Activated naive CD4-positive, alpha-beta T cell (primary cell): ENCODE results near the gene ARHGAP10.

Source experiments
- DNase-seq, 4 experiments: peaks; one replicate each; lab custom pipeline; 2025; lab: John Stamatoyannopoulos, UW

ARHGAP10 gene

DNA sequence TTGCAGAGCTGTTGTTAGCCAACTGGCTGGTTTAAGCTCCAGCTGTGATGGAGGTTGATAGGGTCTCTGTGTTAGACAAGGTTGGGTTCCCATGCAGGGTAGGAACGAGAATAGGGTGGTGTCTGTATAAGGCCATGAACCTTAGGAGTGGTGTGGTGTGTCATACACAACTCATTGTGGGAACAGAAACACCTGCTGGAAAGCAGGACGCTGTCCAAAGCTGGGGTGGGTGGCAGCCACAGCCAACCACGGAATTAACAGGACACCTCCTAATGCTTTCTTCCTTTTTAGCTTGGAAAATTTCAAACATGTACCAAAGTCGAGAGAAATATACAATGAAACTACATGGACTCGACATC lies 94.4 kb downstream of the ARHGAP10 start:
- no peak for DNase-seq

GRCh38 chr4:147828331-147828905 lies 96.5 kb downstream of the ARHGAP10 start:
- no peak for DNase-seq

- no peak for DNase-seq
Measured at GRCh38 chr4:147829401-147830101, 97.7 kb downstream of the ARHGAP10 start.

- DNase-seq, result no peak
Measured at GRCh38 chr4:147830102-147830463, 98.2 kb downstream of the ARHGAP10 start.

DNA sequence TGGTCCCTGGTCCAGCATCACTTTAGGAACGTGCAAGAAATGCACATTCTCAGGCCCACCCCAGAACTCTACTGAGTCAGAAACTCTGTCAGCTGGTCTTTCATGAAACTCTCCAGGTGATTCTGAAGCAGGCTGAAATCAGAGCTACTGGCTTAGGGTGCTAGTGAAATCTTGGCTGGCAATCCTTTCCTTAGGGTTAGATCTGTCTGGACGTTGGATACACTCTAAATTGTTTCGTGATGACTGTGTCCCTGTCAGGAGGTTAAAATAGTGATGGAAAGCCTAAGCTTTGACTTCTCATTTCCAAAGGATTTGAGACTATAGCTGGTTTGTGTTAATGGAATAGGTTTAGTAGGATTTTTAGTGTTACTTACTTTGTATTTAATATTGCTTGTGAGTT lies 99.1 kb downstream of the ARHGAP10 start:
- DNase-seq, result no peak

DNA sequence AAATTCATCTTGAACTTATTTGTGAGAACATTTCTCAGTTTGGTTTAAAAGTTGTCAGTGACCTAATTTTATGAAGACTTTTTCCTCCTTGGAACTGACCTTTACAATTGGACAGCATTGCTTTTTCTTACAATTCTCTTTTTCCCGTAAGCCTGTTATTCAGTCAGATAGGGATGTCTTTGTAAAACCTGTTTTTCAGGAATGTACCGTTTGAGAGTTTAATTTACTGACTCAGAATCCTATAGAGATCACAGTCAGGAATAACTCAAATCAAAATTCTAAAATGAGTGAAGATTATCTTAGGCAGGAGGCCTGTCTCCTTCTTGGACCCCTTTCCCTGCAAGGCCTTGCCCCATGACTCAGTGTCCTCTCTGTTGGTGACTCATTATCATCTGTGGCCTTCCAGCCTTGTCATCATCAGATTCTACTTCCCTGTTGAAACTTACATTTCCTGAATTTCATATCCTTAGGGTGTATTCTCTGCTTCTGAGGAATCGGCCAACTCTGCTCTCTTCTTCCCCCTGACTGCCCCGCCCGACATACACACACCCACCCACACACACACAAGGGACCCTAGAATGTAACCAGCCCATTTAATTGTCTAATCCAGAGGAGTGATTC lies 99.8 kb downstream of the ARHGAP10 start:
- no peak for DNase-seq

DNA sequence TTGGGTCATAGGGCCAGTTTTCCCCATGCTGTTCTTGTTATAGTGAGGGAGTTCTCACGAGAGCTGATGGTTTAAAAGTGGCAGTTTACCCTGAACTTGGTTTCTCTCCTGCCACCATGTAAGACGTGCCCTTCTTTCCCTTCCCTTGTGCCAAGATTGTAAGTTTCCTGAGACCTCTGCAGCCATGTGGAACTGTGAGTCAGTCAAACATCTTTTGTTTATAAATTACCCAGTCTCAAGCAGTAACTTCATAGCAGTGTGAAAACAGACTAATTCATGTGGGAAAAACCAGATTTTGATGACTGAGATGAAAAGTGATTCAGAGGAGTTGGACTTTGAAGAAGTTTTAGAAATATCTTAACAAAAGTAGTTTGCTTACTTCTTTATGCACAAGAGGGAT lies 101.4 kb downstream of the ARHGAP10 start:
- DNase-seq, result no peak

GRCh38 chr4:147833741-147834140 lies 101.9 kb downstream of the ARHGAP10 start:
- DNase-seq, result no peak

DNA sequence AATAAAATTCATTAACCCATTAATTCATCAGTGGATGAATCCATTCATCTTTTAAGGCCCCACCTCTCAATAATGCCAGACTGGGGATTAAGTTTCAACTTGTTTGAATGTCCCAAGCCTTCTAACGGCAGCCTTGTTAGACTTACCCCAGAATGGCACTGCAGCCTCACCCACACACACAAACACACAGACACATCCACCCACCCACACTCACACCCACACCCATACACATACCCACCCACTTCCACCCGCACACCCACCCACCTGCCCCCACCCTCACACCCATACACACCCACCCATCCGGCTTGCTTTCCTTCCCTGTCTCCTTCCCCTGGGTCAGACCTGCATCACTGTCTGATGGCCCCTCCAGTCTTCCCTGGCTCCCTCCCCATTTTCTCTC lies 102.6 kb downstream of the ARHGAP10 start:
- DNase-seq, result no peak

DNA sequence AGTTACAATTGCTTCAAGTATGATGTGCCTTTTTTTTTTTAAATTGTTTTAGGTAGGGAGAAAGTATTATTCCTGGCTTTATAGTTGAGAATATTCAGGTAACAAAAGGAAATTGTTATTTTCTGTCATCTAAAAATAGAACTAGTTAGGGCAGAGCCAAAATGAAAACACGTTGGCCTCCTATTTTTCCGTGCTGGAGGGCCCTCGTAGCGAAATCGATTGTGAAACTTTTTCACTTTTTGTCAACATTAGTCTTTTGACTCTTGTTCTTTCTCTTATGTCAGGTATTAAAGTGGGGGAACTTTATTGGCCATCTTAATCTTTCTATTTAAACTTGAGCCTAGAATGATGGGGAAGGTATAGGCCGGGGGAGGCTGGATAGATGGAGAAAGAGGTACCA lies 104.9 kb downstream of the ARHGAP10 start:
- DNase-seq, result no peak

DNA sequence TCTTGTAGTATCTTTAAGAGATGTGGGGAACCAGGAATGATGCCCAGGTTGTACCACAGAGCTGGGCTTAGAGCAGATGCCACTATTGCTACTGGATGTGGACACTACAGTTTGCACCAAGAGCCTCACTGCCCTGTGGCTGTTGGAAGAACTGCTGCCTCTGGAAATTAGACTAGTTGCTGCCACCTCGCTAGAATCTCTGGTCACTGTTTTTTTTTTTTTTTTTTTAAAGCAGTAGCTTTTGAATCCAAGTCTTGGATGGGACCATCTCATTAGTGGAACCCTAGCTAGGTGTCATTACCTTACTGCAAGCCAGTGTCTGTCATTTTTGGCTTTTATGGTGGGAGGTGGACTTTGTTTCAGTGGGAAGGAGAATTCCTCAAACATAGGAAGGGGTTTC lies 105.5 kb downstream of the ARHGAP10 start:
- no peak for DNase-seq

DNA sequence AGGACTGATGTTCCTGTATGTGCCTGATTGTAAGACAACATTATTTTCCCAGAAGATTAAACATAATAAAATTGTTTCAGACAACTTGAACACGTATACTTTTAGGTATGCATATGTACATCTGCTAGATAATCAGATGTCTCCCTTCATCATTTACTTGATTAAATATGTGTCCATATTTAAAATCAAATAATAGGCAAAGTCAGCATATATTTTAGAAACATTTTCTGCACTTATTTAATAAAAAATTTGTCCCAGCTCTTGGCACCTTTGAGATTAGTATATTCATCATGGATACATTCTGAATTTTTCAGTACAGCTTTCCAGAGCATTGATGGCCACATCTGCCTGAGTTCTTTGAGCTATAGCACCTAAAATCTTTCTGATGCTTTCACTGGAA lies 106.0 kb downstream of the ARHGAP10 start:
- no peak for DNase-seq

DNA sequence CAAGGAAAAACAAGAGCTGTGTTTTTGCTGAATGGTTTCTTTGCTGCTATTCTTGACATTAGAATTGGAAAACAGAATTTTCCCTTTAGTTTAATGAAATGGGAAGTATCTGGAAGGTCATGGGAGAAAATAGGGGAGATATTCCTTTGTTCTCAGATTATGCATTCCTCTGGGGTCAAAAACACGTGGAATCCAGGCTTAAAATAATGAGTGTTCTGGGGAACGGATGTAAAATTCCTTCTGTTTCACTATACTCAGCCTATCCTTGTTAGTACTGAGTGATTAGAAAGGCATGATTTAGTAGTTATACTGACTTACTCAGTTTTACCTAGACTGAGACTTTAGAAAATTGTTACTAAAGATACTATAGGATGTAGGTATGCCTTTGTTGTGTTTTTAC lies 107.3 kb downstream of the ARHGAP10 start:
- DNase-seq, result no peak

DNA sequence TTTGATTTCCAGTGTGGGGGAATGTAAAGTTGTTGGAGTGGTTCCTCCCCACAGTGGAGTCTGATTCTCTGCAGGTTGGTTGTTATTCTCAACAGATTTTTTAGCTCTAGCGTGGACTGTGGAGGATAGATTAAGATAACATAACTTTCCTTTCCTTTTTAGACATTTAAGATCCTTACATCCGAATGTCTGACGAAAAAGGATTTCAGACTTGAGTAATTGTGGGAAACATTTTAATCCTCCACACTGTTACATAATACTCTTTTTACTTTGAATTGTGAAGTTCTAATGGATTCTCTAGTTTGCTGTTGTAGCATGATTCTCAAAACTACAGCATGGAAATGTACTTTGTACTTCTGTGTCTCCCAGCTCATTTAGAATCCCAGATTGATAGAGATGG lies 107.8 kb downstream of the ARHGAP10 start:
- no peak for DNase-seq

DNA sequence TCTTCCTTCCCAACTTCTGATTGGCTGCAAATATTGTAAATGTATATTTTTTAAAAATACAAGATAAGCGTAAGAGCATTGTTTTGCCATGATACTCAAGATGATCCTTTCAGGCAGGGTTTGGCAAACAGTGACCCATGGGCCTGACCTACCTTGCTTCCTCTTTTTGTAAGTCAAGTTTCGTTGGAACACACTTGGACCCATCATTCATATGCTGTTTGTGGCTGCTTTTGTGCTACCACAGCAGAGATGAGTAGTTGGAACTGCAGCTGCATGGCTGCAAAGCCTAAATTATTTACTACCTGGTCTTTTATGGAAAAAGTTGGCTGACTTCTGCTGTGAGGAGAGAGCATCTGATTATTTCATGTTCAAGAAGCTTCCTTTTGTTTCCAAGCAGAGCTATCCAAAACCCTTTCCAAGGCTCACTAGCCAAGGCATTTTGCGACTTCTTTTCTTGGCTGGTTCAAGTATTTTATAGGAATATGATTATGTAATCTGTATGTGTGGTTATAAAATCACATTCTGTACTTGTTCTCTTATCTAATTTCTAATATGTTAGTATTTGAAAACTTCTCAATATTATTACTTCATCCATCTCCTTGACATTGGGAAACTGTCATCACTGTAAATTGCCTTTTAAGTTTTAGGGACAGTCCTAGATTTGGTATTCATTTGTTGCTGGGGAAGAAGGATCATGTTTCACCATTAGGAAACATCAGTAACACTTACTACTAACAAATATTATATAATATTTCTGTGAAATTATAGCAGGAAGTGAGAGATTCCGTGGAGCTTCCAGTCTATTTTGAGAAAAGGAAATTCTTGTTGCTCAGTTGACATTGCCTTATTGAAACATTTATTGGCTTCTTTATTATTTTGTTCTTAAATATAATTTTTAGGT lies 109.2 kb downstream of the ARHGAP10 start:
- DNase-seq, result no peak

DNA sequence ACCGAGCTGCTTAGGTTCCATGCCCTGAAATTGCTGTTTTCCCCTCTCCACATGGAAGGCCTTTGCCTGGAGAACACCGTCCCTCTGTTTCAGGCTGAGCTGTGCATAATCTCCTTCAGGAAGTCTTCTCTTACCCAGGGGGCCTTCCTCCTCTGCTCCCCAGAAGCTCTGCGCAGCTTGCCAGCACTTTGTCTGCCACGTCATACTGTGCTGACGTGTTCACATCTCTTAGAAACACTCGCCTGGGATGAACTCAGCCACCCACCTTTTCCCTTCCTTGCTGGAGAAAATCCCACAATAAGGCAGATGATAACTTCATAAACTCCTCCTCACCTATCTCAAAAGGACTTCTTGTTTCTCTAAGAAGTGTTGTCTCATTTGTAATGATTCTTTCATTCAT lies 110.7 kb downstream of the ARHGAP10 start:
- DNase-seq, result no peak

GRCh38 chr4:147843162-147843561 lies 111.3 kb downstream of the ARHGAP10 start:
- no peak for DNase-seq

DNA sequence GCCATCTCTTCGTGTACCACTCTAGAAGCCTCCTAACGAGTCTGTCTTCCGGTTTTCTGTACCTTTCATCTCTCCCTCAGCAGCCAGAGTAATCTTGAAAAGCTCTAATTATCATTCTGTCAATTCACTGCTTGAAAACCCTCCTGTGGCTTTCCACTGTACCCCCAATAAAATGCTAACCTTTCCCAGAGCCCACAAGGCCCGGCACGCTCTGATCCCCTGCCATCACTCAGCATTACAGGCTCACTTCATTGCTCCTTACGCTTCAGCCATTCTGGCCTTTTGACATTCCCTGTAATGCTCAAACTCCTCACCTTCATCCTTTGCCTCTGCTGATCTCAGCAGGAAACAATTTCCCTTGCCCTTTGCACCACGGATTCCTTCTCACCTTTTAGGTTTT lies 112.9 kb downstream of the ARHGAP10 start:
- DNase-seq, result no peak

- no peak for DNase-seq
Measured at GRCh38 chr4:147846318-147847155, 114.6 kb downstream of the ARHGAP10 start.

- DNase-seq, result no peak
Measured at GRCh38 chr4:147847751-147848590, 116.1 kb downstream of the ARHGAP10 start.

DNA sequence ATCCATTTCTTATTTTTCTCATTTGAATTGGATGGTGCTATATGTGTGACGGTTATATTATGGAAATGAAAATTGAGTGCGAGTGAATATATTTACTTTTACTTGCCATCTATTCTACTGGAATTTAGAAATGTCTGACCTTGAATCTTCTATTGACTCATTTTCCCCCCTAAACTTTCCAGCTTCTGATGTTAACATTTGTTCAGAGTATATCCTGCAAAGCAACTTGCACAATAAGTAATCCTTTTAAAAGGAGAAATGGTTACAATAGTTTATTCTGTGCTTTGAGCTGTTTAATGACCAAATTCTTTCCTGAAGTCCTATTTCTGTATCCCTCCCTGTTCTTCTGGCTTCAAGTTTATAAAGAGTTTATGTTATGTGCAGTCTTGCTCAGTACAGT lies 116.7 kb downstream of the ARHGAP10 start:
- DNase-seq, result no peak
